ENCODE measurements around the gene TMEM120A. TPM values are rescaled to one million over a fixed set of nuclear protein-coding genes. Genes with fewer than 3 reads are reported as not detected.

Gene TMEM120A
- total RNA-seq, 1 experiment from 2014 or later: 17.9 TPM

- ChIA-PET CTCF (no interaction called here), POLR2A (ENCODE audit: unreplicated experiment) (no interaction called here)
- no peak for DNase-seq
- ATAC-seq: no peak
- no peak overlapping the region for H3K4me2 ChIP-seq (ENCODE audit: low read length)
- no peaks in the 10 kb centered on the region for H3K9me3 ChIP-seq (ENCODE audit: low read length)
- TF ChIP-seq EZH2phosphoT487 (IDR thresholded peaks at IDR 0.05; ENCODE audit: borderline replicate concordance, low read length) (no peak), EZH2 (IDR thresholded peaks at IDR 0.05; ENCODE audit: low read length, unreplicated experiment) (no peak), CTCF (conservative IDR thresholded peaks at IDR 0.05; ENCODE audit: low read depth, low read length) (no peak)
- H3K27ac ChIP-seq (ENCODE audit: low read length): no peak overlapping the region
- no peak overlapping the region for H3K4me3 ChIP-seq (ENCODE audit: low read length)
- no TSS peak for BruUV-seq (replicated peaks)
- 0 out of 2 replicates have a peak, but pooled peaks cover 2% of the 10 kb centered on the region for H3K36me3 ChIP-seq (ENCODE audit: low read depth, low read length)
- no peaks in the 10 kb centered on the region for H3K9me2 ChIP-seq (replicated peaks; ENCODE audit: low read length)
- H3K9ac ChIP-seq (ENCODE audit: low read length): no peak overlapping the region
- intact Hi-C loops (cut with micrococcal nuclease): loop anchor here (10.0 kb wide), 1 partner anchor 173 kb away; the partner anchor contains the start of gene CCL26
- H2AFZ ChIP-seq (ENCODE audit: low read length): no peak overlapping the region
- H3K79me2 ChIP-seq (ENCODE audit: low read length): peaks cover 11% of the 10 kb centered on the region
- no peaks in the 10 kb centered on the region for H3K27me3 ChIP-seq (ENCODE audit: low read length)
- H3F3A ChIP-seq (ENCODE audit: low read length, unreplicated experiment): peaks cover 6% of the 10 kb centered on the region
- H3K4me1 ChIP-seq (ENCODE audit: insufficient read depth, low read length): peaks cover 26% of the 10 kb centered on the region
- H4K20me1 ChIP-seq (ENCODE audit: low read length): no peaks in the 10 kb centered on the region
Measured at GRCh38 chr7:75948179-75948578, 46.2 kb downstream of the TMEM120A start.

GRCh38 chr7:75946207-75946855 lies 48.1 kb downstream of the TMEM120A start:
- intact Hi-C loops (cut with micrococcal nuclease): loop anchor here (10.0 kb wide), 1 partner anchor 172 kb away; the partner anchor contains the start of gene CCL26
- Histone ChIP-seq H3K27me3 (ENCODE audit: low read length) (no peaks in the 10 kb centered on the region), H3K4me3 (ENCODE audit: low read length) (no peak overlapping the region), H3K27ac (ENCODE audit: low read length) (no peak overlapping the region), H3K9me2 (replicated peaks; ENCODE audit: low read length) (no peaks in the 10 kb centered on the region), H4K20me1 (ENCODE audit: low read length) (no peaks in the 10 kb centered on the region), H3K4me1 (ENCODE audit: insufficient read depth, low read length) (peaks cover 26% of the 10 kb centered on the region), H3K9ac (ENCODE audit: low read length) (no peak overlapping the region), H3K36me3 (ENCODE audit: low read depth, low read length) (0 out of 2 replicates have a peak, but pooled peaks cover 2% of the 10 kb centered on the region), H2AFZ (ENCODE audit: low read length) (no peak overlapping the region), H3K4me2 (ENCODE audit: low read length) (no peak overlapping the region), H3F3A (ENCODE audit: low read length, unreplicated experiment) (peaks cover 6% of the 10 kb centered on the region), H3K79me2 (ENCODE audit: low read length) (peaks cover 11% of the 10 kb centered on the region), H3K9me3 (ENCODE audit: low read length) (no peaks in the 10 kb centered on the region)
- BruUV-seq (replicated peaks): no TSS peak
- ChIA-PET CTCF (no interaction called here), POLR2A (ENCODE audit: unreplicated experiment) (no interaction called here)
- no peak for TF ChIP-seq EZH2 (IDR thresholded peaks at IDR 0.05; ENCODE audit: low read length, unreplicated experiment)
- ATAC-seq (no peak), DNase-seq (no peak)

GRCh38 chr7:75945297-75946168 lies 48.9 kb downstream of the TMEM120A start:
- peaks cover 11% of the 10 kb centered on the region for H3K79me2 ChIP-seq (ENCODE audit: low read length)
- H3K9me2 ChIP-seq (replicated peaks; ENCODE audit: low read length): no peaks in the 10 kb centered on the region
- H3K4me1 ChIP-seq (ENCODE audit: insufficient read depth, low read length): peaks cover 26% of the 10 kb centered on the region
- no peak overlapping the region for H3K9ac ChIP-seq (ENCODE audit: low read length)
- H3K36me3 ChIP-seq (ENCODE audit: low read depth, low read length): 0 out of 2 replicates have a peak, but pooled peaks cover 2% of the 10 kb centered on the region
- H2AFZ ChIP-seq (ENCODE audit: low read length): no peak overlapping the region
- no TSS peak for BruUV-seq (replicated peaks)
- H3K4me3 ChIP-seq (ENCODE audit: low read length): no peak overlapping the region
- TF ChIP-seq EZH2 (IDR thresholded peaks at IDR 0.05; ENCODE audit: low read length, unreplicated experiment) (no peak), CTCF (conservative IDR thresholded peaks at IDR 0.05; ENCODE audit: low read depth, low read length) (no peak), EZH2phosphoT487 (IDR thresholded peaks at IDR 0.05; ENCODE audit: borderline replicate concordance, low read length) (no peak)
- peak overlapping the region; percentile 26; the same call in 1 of the 2 replicates for H3K27ac ChIP-seq (ENCODE audit: low read length)
- ChIA-PET CTCF (no interaction called here), POLR2A (ENCODE audit: unreplicated experiment) (no interaction called here)
- no peaks in the 10 kb centered on the region for H3K9me3 ChIP-seq (ENCODE audit: low read length)
- peaks cover 6% of the 10 kb centered on the region for H3F3A ChIP-seq (ENCODE audit: low read length, unreplicated experiment)
- DNase-seq (peak; percentile 46), ATAC-seq (peak; percentile 60)
- H3K27me3 ChIP-seq (ENCODE audit: low read length): no peaks in the 10 kb centered on the region
- intact Hi-C loops (cut with micrococcal nuclease): loop anchor here (10.0 kb wide), 1 partner anchor 171 kb away; the partner anchor contains the start of gene CCL26
- no peak overlapping the region for H3K4me2 ChIP-seq (ENCODE audit: low read length)
- no peaks in the 10 kb centered on the region for H4K20me1 ChIP-seq (ENCODE audit: low read length)

Data from PC-3 (cell line).